GM12878 (cell line): Measurements from ENCODE around the gene ABCB8. TPM values are rescaled to one million over a fixed set of nuclear protein-coding genes. Genes with fewer than 3 reads are reported as not detected.

Experiments used
- ATF3 ChIP-seq: IDR thresholded peaks from 2 replicates; pipeline ENCODE4 v1.6.1; 2011; ENCODE audit warnings: low read depth, mild to moderate bottlenecking, low read length, moderate library complexity, borderline replicate concordance; ENCODE audit errors: extremely low read depth
- ATF7 ChIP-seq: fragments of 450-650 bp; IDR thresholded peaks from 2 replicates; pipeline ENCODE4 v1.6.1; 2016; ENCODE audit warnings: low read depth, mild to moderate bottlenecking
- BRCA1 ChIP-seq: IDR thresholded peaks from 2 replicates; pipeline ENCODE4 v1.6.1; 2011; ENCODE audit warnings: low read depth, low read length, improper control_type of control experiment
- CREM ChIP-seq: IDR thresholded peaks from 2 replicates; pipeline ENCODE4 v1.6.1; 2014; ENCODE audit warnings: antibody characterized with exemption, low read depth
- DPF2 ChIP-seq: fragments of 450-650 bp; IDR thresholded peaks from 2 replicates; pipeline ENCODE4 v1.6.1; 2017; ENCODE audit warnings: mild to moderate bottlenecking
- MLLT1 ChIP-seq: fragments of 450-650 bp; IDR thresholded peaks from 2 replicates; pipeline ENCODE4 v1.6.1; 2016; ENCODE audit warnings: mild to moderate bottlenecking
- NBN ChIP-seq: fragments of 450-650 bp; IDR thresholded peaks from 2 replicates; pipeline ENCODE4 v1.6.1; 2016
- POLR2A ChIP-seq: IDR thresholded peaks from 2 replicates; pipeline ENCODE4 v1.6.1; 2011; ENCODE audit warnings: low read depth, mild to moderate bottlenecking, low read length
- SIN3A ChIP-seq: IDR thresholded peaks from 2 replicates; pipeline ENCODE4 v1.6.1; 2012; ENCODE audit warnings: low read depth, low read length, improper control_type of control experiment
- SPI1 ChIP-seq: IDR thresholded peaks from 2 replicates; pipeline ENCODE4 v1.6.1; 2011; ENCODE audit warnings: low read depth, mild to moderate bottlenecking, low read length, moderate library complexity, borderline replicate concordance; ENCODE audit not compliant: insufficient read depth
- SUPT20H ChIP-seq: IDR thresholded peaks from 2 replicates; pipeline ENCODE4 v1.6.1; 2011; ENCODE audit warnings: low read depth, mild to moderate bottlenecking, low read length, moderate library complexity, borderline replicate concordance; ENCODE audit not compliant: control insufficient read depth
- TCF3 ChIP-seq: IDR thresholded peaks from 2 replicates; pipeline ENCODE4 v1.6.1; 2012; ENCODE audit warnings: low read depth, mild to moderate bottlenecking, low read length, borderline replicate concordance; ENCODE audit not compliant: insufficient read depth
- ZBED1 ChIP-seq: IDR thresholded peaks from 2 replicates; pipeline ENCODE4 v1.6.1; 2016; ENCODE audit warnings: borderline replicate concordance
- polyA plus RNA-seq, 11 experiments: library from polyadenylated mRNA; depleted of rRNA in 4 of 11; unstranded in 6 of 11; stranded (reverse) in 5 of 11; fragments of >200 nt; fragmentation: Nextera tagmentation in 4 of 11; fragmentation: Illumina TruSeq in 1 of 11; extraction: Ambion mirVana in 4 of 11; extraction: Trizol in 1 of 11; gene quantifications; 1 replicate in 1 of 11; 2 replicates in 10 of 11; pipeline versions ENCODE4 v1.2.1 to v1.2.3, GENCODE V29; 2011 to 2016; ENCODE audit warnings: inconsistent platforms in 2 of 11, missing spikeins in 2 of 11, low read depth in 1 of 11
- total RNA-seq, 4 experiments: library from RNA; depleted of rRNA in 3 of 4; stranded (reverse); fragments of >200 nt in 3 of 4; fragmentation: Illumina TruSeq in 1 of 4; extraction: Trizol in 1 of 4; gene quantifications; 2 replicates each; pipeline versions ENCODE4 v1.2.1 to v1.2.3, GENCODE V29; 2013 to 2021
- TF ChIP-seq, protein P1 (sequence below): fragments of 450-650 bp; IDR thresholded peaks from 2 replicates; pipeline ENCODE4 v1.6.1; 2016; ENCODE audit warnings: mild to moderate bottlenecking
- TF ChIP-seq, protein P2 (sequence below): IDR thresholded peaks from 2 replicates; pipeline ENCODE4 v1.6.1; 2012; ENCODE audit warnings: low read length, inconsistent platforms
- TF ChIP-seq, protein P3 (sequence below): fragments of 450-650 bp; formaldehyde crosslinking; IDR thresholded peaks from 2 replicates; pipeline ENCODE4 v1.4.0; 2022; ENCODE audit warnings: mild to moderate bottlenecking, moderate library complexity
- TF ChIP-seq, protein P4 (sequence below): fragments of 450-650 bp; IDR thresholded peaks from 2 replicates; pipeline ENCODE4 v1.6.1; 2016; ENCODE audit warnings: mild to moderate bottlenecking, moderate library complexity, borderline replicate concordance

The ABCB8 gene
- total and polyA plus RNA-seq, 10 of the 15 experiments (the other 5 are each of a cell fraction or from before 2014, with no cell fraction given) = 0.77 to 34.8 (median 18.9) TPM

DNA sequence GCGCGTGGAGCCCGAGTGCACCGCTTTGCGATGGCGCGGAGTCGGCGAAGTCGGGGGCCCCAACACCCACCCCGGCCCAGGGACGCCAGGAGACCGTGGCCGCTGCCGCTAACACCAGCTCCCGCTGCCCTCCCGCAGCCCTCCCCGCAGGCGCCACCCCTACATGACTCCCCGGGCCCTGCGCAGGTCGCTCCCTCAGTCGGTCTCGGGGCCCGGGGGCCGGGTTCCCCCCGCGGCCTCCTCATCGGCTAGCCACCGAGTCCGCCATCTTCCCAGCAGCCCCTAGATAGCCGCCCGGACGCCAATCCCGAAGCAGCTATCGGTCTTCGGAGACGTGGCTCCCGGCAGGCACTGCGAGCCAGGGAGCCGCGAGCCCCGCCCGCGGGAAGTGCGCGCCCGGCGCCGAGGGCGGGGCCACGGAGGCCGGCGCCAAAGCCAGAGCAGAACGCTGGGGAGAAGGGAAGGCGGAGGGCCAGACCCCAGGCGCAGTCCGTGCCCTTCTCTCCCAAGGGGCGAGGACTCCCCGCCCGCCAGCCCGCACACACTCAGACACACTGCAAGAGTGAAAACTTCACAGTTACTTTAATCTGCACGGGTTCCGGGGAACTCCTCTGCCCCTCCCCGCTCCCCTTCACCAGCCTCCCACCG, 52.4 kb downstream of the ABCB8 start, which contains the start of gene FASTK (continued):
- TF ChIP-seq, protein P1, sequence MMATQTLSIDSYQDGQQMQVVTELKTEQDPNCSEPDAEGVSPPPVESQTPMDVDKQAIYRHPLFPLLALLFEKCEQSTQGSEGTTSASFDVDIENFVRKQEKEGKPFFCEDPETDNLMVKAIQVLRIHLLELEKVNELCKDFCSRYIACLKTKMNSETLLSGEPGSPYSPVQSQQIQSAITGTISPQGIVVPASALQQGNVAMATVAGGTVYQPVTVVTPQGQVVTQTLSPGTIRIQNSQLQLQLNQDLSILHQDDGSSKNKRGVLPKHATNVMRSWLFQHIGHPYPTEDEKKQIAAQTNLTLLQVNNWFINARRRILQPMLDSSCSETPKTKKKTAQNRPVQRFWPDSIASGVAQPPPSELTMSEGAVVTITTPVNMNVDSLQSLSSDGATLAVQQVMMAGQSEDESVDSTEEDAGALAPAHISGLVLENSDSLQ = peak; percentile 45; the same call in 1 of the 2 replicates
- TF ChIP-seq NBN (0 out of 2 replicates have a peak, but pooled peaks have one; percentile 52), ATF7 (no peak), DPF2 (0 out of 2 replicates have a peak, but pooled peaks have one; percentile 38), BRCA1 (no peak), SIN3A (0 out of 2 replicates have a peak, but pooled peaks have one; percentile 37), MLLT1 (no peak), SPI1 (peak; percentile 22; the same call in 1 of the 2 replicates), SUPT20H (no peak), ATF3 (no peak), TCF3 (peak; percentile 34; the same call in 1 of the 2 replicates), POLR2A (peak; percentile 91), CREM (0 out of 2 replicates have a peak, but pooled peaks have one; percentile 60), ZBED1 (peak; percentile 46; the same call in 1 of the 2 replicates)
- TF ChIP-seq, protein P2, sequence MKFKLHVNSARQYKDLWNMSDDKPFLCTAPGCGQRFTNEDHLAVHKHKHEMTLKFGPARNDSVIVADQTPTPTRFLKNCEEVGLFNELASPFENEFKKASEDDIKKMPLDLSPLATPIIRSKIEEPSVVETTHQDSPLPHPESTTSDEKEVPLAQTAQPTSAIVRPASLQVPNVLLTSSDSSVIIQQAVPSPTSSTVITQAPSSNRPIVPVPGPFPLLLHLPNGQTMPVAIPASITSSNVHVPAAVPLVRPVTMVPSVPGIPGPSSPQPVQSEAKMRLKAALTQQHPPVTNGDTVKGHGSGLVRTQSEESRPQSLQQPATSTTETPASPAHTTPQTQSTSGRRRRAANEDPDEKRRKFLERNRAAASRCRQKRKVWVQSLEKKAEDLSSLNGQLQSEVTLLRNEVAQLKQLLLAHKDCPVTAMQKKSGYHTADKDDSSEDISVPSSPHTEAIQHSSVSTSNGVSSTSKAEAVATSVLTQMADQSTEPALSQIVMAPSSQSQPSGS = no peak
- TF ChIP-seq, protein P3, sequence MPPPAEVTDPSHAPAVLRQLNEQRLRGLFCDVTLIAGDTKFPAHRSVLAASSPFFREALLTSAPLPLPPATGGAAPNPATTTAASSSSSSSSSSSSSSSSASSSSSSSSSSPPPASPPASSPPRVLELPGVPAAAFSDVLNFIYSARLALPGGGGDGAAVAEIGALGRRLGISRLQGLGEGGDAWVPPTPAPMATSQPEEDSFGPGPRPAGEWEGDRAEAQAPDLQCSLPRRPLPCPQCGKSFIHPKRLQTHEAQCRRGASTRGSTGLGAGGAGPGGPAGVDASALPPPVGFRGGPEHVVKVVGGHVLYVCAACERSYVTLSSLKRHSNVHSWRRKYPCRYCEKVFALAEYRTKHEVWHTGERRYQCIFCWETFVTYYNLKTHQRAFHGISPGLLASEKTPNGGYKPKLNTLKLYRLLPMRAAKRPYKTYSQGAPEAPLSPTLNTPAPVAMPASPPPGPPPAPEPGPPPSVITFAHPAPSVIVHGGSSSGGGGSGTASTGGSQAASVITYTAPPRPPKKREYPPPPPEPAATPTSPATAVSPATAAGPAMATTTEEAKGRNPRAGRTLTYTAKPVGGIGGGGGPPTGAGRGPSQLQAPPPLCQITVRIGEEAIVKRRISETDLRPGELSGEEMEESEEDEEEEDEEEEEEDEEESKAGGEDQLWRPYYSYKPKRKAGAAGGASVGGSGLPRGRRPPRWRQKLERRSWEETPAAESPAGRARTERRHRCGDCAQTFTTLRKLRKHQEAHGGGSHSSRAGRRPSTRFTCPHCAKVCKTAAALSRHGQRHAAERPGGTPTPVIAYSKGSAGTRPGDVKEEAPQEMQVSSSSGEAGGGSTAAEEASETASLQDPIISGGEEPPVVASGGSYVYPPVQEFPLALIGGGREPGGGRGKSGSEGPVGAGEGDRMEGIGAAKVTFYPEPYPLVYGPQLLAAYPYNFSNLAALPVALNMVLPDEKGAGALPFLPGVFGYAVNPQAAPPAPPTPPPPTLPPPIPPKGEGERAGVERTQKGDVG (CRISPR knock-in tag) = no peak
- TF ChIP-seq, protein P4, sequence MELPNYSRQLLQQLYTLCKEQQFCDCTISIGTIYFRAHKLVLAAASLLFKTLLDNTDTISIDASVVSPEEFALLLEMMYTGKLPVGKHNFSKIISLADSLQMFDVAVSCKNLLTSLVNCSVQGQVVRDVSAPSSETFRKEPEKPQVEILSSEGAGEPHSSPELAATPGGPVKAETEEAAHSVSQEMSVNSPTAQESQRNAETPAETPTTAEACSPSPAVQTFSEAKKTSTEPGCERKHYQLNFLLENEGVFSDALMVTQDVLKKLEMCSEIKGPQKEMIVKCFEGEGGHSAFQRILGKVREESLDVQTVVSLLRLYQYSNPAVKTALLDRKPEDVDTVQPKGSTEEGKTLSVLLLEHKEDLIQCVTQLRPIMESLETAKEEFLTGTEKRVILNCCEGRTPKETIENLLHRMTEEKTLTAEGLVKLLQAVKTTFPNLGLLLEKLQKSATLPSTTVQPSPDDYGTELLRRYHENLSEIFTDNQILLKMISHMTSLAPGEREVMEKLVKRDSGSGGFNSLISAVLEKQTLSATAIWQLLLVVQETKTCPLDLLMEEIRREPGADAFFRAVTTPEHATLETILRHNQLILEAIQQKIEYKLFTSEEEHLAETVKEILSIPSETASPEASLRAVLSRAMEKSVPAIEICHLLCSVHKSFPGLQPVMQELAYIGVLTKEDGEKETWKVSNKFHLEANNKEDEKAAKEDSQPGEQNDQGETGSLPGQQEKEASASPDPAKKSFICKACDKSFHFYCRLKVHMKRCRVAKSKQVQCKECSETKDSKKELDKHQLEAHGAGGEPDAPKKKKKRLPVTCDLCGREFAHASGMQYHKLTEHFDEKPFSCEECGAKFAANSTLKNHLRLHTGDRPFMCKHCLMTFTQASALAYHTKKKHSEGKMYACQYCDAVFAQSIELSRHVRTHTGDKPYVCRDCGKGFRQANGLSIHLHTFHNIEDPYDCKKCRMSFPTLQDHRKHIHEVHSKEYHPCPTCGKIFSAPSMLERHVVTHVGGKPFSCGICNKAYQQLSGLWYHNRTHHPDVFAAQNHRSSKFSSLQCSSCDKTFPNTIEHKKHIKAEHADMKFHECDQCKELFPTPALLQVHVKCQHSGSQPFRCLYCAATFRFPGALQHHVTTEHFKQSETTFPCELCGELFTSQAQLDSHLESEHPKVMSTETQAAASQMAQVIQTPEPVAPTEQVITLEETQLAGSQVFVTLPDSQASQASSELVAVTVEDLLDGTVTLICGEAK = no peak
